Measurements from ENCODE around the gene ARHGAP18.

ARHGAP18 gene

DNA sequence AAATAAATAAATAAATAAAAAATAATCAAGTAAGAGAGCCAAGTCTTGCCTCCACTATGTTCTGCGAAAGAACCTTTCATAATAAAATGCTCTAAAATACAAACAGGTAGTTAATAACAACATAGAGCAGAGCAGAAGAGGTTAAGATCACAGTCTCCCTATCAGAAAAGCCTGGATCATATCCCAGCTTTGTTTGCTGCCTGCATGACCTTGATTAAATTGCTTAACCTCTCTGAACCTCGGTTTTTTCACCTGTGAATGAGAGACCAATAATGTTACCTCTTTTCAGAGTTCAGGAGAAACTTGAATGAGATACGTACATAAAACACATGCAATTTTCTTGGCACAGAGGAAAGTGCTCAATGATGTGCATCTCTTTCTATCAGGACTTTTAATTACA lies 44.4 kb downstream of the ARHGAP18 start:
- DNase-seq = no peak

DNA sequence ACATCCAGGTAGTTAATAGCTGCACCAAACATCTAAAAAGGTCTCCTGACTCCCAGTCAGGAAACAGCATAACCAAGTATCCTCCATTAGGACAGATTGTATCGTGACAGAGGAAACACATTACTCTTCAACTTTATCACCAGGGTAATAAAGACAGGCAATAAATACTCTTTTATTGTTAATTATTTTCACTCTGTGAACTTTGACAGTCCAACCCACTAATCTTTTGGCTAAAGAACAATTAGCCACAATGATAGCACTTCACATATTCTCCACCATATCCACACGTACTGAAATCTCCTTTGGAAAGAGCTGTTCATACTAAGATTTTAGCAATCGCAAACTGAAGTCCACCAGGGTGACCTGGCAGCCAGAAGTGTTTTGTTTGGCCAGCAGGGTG lies 46.4 kb downstream of the ARHGAP18 start:
- no peak for DNase-seq

DNA sequence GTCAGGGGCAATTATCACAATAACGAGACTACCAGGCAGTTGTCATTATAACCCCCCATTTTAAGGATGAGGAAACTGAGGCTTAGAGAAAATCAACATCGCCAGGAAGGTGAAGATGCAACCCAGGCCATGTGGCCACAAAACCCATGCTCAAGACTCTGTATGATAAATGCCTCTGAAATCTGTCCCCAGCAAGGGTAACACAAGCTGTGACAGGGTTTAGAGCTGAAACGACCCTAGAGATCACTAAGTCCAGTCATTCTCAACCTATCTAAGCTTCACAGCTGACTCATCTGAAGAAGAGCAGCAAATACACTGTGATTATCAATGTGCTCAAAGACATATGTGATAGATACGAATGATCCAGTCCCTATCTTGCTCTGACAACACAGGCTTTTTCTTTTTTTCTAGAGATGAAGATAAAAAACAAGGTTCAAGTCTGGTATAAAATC lies 47.0 kb downstream of the ARHGAP18 start:
- DNase-seq = no peak

DNA sequence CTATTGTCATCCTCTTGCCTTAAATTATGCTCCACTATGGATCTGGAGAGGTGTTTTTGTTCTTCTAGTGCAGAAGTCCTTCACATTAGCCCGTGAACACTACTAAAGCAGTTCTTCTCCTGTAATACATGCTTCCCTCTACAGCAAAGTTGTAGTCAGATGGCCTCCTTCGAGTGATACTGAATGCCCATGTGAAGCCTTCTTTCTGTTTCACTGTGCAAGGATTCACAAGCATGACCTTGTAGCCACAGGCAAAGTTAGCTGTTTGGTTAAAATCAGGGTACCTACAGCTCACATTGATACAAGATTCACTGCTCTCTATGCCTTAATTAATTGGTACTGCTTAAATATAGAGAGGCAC lies 47.6 kb downstream of the ARHGAP18 start:
- no peak for DNase-seq

DNA sequence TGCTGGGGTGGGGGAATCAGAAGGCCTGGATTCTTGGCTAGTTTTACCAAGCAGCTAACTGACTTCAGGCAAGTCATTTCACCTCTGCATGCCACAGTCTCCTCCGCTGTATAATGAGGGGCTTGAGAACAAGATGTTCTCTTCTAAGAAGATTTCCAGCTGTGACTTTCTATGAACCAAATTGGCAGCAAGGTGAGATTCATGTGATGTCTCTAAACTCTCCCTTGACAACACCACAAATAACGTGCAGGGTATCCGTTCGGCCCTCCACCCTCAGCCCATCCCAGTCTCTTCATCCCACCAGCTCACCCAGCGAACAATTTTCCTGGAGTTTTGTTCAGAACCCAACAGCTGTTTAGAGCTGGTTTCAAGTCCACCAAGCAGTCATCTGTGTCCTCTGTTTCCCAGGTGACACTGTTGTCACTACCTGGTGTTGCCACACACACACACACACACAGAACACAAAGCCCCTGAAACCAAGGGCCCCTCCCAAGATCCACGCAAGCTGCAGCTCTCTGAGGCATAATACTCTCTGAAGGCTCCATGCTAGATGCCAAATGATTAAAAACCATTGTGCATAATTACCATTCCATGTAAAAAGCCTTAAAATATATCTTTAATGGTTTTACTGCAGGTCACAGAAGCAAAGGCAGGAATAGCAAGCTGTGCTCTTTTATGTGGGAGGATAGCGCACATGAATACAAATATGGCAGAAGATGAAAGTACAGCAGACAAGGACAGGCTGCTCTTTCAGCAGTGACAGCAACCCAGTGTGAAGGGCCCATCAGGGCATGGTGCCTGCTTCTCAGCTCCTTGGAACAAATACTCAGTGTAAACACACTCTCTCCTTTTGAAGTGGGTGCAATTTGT lies 48.2 kb downstream of the ARHGAP18 start:
- no peak for DNase-seq

DNA sequence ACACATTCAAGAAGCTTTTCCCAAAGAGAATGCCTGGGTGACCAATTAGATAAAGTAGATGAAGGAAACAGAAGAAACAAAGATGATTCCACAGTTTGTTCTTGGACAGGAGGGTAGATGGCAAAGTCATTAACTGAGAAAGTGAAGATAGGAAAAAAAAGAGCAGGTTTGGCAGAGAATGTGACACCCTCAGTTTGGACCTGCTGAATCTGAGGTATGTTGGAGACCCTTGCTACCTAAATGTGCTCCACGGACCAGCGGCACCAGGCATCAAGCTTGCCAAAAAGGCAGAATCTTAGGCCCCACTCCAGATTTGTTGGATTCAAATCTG lies 49.7 kb downstream of the ARHGAP18 start:
- no peak for DNase-seq

DNA sequence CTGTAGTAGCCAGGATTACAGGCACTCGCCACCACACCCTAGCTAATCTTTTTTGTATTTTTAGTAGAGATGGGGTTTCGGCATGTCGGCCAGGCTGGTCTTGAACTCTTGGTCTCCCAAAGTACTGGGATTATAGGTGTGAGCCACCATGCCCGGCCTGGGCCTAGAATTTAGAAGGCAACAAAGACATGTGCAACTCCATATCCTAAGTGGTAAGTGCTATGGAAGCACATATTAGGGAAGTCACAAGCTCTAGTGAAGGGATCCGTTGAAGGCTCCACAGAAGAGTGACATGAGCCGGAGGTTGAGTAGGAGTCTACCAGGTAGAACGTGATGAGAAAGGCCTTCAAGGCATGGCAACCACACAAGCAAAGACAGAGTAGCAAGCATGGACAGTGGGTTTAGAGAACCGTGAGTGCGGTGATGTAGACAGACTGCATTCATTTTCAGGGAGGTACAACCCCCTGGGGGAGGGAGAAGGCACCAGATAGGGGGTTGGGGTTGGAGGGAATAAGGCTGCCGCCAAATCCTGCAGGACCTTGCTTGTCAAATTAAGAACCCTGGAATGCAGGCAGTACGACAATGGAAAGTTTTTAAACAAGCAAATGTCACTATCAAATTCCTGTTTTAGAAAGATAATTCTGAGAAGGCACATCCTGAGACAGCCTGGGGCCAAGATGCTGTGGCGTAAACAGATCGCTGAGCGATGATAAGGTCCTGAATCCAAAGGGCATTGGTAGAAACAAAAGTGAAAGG lies 50.2 kb downstream of the ARHGAP18 start:
- no peak for DNase-seq

- no peak for DNase-seq
Measured at GRCh38 chr6:129659167-129659566, 50.8 kb downstream of the ARHGAP18 start.

DNA sequence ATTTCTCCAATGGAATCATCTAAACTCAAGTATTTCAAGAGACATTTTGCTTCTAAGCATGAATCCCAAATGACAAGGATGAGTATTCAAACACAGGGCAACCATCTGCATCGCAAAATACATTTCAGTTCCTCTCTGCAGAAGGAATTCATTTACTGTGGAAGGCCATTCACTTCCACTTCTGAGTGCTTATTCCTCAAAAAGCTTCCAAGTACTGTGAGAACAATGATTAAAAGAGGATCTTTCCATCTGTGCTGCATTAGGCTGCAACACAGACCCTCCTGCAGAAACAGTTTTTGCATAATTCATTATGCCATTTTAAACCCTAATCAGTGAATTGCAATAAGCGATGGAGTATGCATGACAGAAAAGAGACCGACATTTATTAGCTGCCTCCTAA lies 52.5 kb downstream of the ARHGAP18 start:
- DNase-seq = no peak

- DNase-seq = no peak
Measured at GRCh38 chr6:129655334-129655733, 54.6 kb downstream of the ARHGAP18 start.

DNA sequence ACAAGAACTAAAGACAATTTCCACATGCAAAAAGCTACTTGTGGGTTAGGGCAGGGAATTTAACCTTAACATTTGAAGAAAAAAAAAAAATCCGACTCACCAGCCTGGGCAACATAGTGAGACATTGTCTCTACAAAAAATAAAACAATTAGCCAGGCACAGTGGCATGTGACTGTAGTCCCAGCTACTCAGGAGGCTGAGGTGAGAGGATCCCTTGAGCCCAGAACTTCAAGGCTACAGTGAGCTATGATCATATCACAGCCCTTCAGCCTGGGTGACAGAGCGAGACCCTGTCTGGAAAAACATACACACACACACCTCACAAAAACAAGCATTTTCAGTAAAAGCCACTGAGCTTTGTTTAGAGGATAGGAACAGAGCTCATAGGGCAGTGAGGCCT lies 56.2 kb downstream of the ARHGAP18 start:
- DNase-seq = no peak

GRCh38 chr6:129653229-129653628 lies 56.7 kb downstream of the ARHGAP18 start:
- DNase-seq = no peak

DNA sequence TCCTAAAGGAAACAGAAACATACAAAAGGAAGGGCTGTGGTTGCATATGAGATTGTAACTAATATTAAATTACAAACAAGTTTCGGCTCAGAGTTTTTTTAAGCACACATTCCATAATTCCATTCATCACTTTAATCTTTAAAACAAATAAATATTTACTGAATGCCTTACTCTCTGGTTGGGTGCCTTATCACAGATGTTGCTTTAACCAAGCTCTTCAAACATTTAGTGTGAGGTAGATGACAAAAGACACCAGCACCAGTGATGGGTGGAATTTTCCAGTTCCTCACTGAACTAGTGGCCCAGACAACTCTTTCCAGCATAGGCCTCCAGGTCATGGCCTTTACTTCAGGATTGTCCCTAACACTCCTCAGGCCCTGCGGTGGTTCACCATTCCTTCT lies 58.7 kb downstream of the ARHGAP18 start:
- DNase-seq = no peak

- DNase-seq = no peak
Measured at GRCh38 chr6:129648819-129649491, 61.0 kb downstream of the ARHGAP18 start.

- DNase-seq = no peak
Measured at GRCh38 chr6:129647044-129647443, 62.9 kb downstream of the ARHGAP18 start.

GRCh38 chr6:129646642-129647041 lies 63.3 kb downstream of the ARHGAP18 start:
- DNase-seq = no peak

DNA sequence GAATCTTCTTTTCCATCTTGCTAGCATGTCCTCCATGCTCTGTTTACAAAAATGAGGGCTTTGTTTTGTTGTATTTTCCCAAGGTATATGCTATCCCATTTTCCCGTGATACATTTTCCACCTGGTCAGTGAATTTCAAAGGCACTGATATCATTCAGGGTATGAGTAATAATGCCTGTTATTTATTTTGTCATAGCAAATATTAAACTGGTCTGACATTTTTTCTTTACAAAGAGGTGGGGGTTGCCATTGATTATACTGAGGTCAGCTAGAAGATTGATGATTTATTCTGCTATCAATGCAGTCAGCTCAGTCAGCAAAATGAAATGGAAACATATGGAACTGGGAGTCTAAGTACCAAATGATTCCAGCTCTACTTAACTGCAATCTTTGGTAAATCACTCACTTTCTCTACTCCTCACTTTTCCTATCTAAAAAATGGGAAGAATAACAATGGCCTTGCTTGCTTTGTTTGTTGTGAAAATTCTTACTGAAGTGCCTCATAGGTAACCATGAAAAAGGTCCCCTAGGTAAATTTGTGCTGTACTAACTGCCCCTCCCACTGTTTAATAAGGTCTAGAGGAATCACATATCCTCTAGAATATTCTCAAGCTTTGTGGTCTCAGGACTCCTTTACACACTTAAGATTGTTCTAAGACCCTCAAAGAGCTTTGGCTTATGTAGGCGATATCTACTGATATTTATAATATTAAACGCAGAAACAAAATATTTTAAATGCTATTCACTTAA lies 64.0 kb downstream of the ARHGAP18 start:
- DNase-seq = no peak

GRCh38 chr6:129645106-129645829 lies 64.7 kb downstream of the ARHGAP18 start:
- DNase-seq = no peak

- DNase-seq = no peak
Measured at GRCh38 chr6:129644567-129645015, 65.4 kb downstream of the ARHGAP18 start.

DNA sequence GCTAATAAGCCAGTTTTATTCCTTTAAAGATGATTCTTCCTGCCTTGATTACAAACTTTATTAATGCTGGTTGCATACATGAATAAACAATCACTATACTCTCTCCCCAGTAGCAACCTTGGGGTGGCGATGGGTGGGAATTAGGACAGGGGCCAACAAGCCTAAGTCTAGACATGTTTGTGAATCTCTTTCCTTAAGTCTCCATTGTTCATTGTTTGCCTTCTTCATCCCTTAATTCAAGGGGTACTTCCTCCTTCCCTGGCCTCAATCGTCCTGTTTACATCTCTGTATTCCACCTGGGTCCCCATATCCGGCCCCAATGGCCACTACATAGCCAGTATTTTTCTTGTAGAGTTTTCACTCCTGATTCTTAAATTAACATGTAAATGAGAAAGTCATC lies 66.0 kb downstream of the ARHGAP18 start:
- DNase-seq = no peak

GRCh38 chr6:129643176-129643575 lies 66.8 kb downstream of the ARHGAP18 start:
- no peak for DNase-seq

- DNase-seq = no peak
Measured at GRCh38 chr6:129642322-129642721, 67.7 kb downstream of the ARHGAP18 start.

Data from stimulated activated naive CD4-positive, alpha-beta T cell treated with Interleukin-2 at 50 U/mL for 16 hours (primary cell).